Sciatic nerve (tissue), 2 donors: ENCODE measurements around the gene C16orf54. TPM values are rescaled to one million over a fixed set of nuclear protein-coding genes. Genes with fewer than 3 reads are reported as not detected.
"Not testable (repeated sequence)": the region's sequence is repeated elsewhere in the genome, so short reads cannot be mapped to it uniquely, and the experiment has no call there.

Experiments used
- ATAC-seq: fragments of 200-7000 bp; cut with Tn5 transposase; one replicate; pipeline ENCODE4 v1.9.1; 2020; ENCODE audit warnings: mild to moderate bottlenecking, moderate library complexity
- DNase-seq: peaks from one replicate; pipeline ENCODE4 v3.0.0-alpha.2; 2020; ENCODE audit warnings: low spot score
- intact Hi-C: fragments of 100-400 bp; cut with DNase I; formaldehyde crosslinking; loops from one replicate; pipeline ENCODE4 v1.14.2; 2022
- total RNA-seq: library from RNA; stranded (reverse); fragmentation: NEBNext Ultra II Directional; extraction: Animal tissue kit (Norgen Biotek cat#: 25700); gene quantifications from one replicate; pipeline ENCODE4 v1.2.1, GENCODE V29; 2021
- donor health status: DM: no; HTN: no; CAD: no.
- donor health status: DM: no; HTN: no; CAD: no.

C16orf54 gene
- total RNA-seq, 1 donor from 2014 or later: 2.2 TPM

GRCh38 chr16:29717113-29717512, 28.7 kb downstream of the C16orf54 start:
- DNase-seq: no peak
- no peak for ATAC-seq
- intact Hi-C loops: no loop called here

- intact Hi-C loops: no loop called here
- no peak for DNase-seq
- no peak for ATAC-seq
Observed at GRCh38 chr16:29714972-29715371, 30.8 kb downstream of the C16orf54 start.

GRCh38 chr16:29714396-29714795, 31.4 kb downstream of the C16orf54 start:
- ATAC-seq (no peak), DNase-seq (no peak)
- intact Hi-C loops: no loop called here

- intact Hi-C loops: no loop called here
- DNase-seq (no peak), ATAC-seq (no peak)
Observed at GRCh38 chr16:29712809-29713208, 33.0 kb downstream of the C16orf54 start.

- intact Hi-C loops: no loop called here
- ATAC-seq (peak; percentile 92), DNase-seq (no peak)
Observed at GRCh38 chr16:29710227-29711219, 35.3 kb downstream of the C16orf54 start.

GRCh38 chr16:29709657-29710056, 36.1 kb downstream of the C16orf54 start:
- intact Hi-C loops, DNase-seq, ATAC-seq: not testable (repeated sequence)

- ATAC-seq: no peak
- no peak for DNase-seq
- intact Hi-C loops: no loop called here
Observed at GRCh38 chr16:29708917-29709600, 36.7 kb downstream of the C16orf54 start.

- ATAC-seq, intact Hi-C loops, DNase-seq: not testable (repeated sequence)
Observed at GRCh38 chr16:29707160-29707559, 38.6 kb downstream of the C16orf54 start.

GRCh38 chr16:29705030-29705429, 40.8 kb downstream of the C16orf54 start:
- DNase-seq (no peak), ATAC-seq (no peak)
- intact Hi-C loops: no loop called here

GRCh38 chr16:29702269-29702668, 43.5 kb downstream of the C16orf54 start:
- ATAC-seq (no peak), DNase-seq (no peak)
- intact Hi-C loops: loop anchor here (5.0 kb wide), 1 partner anchor 1145 kb away; no protein-coding TSS in a partner anchor

GRCh38 chr16:29701214-29701555, 44.6 kb downstream of the C16orf54 start:
- ATAC-seq (no peak), DNase-seq (no peak)
- intact Hi-C loops: loop anchor here (5.0 kb wide), 1 partner anchor 1144 kb away; no protein-coding TSS in a partner anchor

- intact Hi-C loops: loop anchor here (5.0 kb wide), 1 partner anchor 1143 kb away; no protein-coding TSS in a partner anchor
- DNase-seq: peak; percentile 75
- peak; percentile 87 for ATAC-seq
Observed at GRCh38 chr16:29700253-29700987, 45.4 kb downstream of the C16orf54 start.

GRCh38 chr16:29699324-29700219, 46.2 kb downstream of the C16orf54 start:
- ATAC-seq (no peak), DNase-seq (no peak)
- intact Hi-C loops: loop anchor here (5.0 to 10.0 kb wide), 2 partner anchors 325 to 1142 kb away; partner anchors contain the start of gene C16orf92

GRCh38 chr16:29698484-29699323, 47.1 kb downstream of the C16orf54 start:
- intact Hi-C loops: loop anchor here (10.0 kb wide), 1 partner anchor 326 kb away; the partner anchor contains the start of gene C16orf92
- no peak for DNase-seq
- ATAC-seq: no peak

GRCh38 chr16:29698042-29698441, 47.7 kb downstream of the C16orf54 start:
- intact Hi-C loops: loop anchor here (10.0 kb wide), 1 partner anchor 327 kb away; the partner anchor contains the start of gene C16orf92
- no peak for ATAC-seq

GRCh38 chr16:29697391-29697790, 48.4 kb downstream of the C16orf54 start:
- ATAC-seq (no peak), DNase-seq (no peak)
- intact Hi-C loops: loop anchor here (10.0 kb wide), 1 partner anchor 327 kb away; the partner anchor contains the start of gene C16orf92

More at GRCh38 chr16:29698042-29698441, 47.7 kb downstream of the C16orf54 start:
- DNase-seq: no peak

GRCh38 chr16:29696881-29697331, 48.9 kb downstream of the C16orf54 start:
- intact Hi-C loops: loop anchor here (10.0 kb wide), 1 partner anchor 328 kb away; the partner anchor contains the start of gene C16orf92
- DNase-seq (no peak), ATAC-seq (no peak)
